Mucosa of descending colon (tissue), 3 donors: ENCODE results near the gene STAMBP. TPM values are rescaled to one million over a fixed set of nuclear protein-coding genes. Genes with fewer than 3 reads are reported as not detected.

Experiments used
- ATAC-seq: fragments of 200-7000 bp; cut with Tn5 transposase; one replicate; pipeline ENCODE4 v1.9.1; 2020; ENCODE audit warnings: mild to moderate bottlenecking, moderate library complexity
- DNase-seq, 3 donors: peaks; one replicate each; pipeline ENCODE4 v3.0.0-alpha.2; 2020
- H3K36me3 ChIP-seq: fragments of 200-600 bp; one replicate; pipeline ENCODE4 v1.8.0; 2021; ENCODE audit warnings: low read depth, mild to moderate bottlenecking
- H3K4me1 ChIP-seq: fragments of 200-600 bp; one replicate; pipeline ENCODE4 v1.8.0; 2021; ENCODE audit warnings: low read depth, mild to moderate bottlenecking
- H3K4me3 ChIP-seq: fragments of 200-600 bp; one replicate; pipeline ENCODE4 v1.8.0; 2021; ENCODE audit warnings: mild to moderate bottlenecking
- H3K9me3 ChIP-seq: fragments of 200-600 bp; one replicate; pipeline ENCODE4 v1.8.0; 2021; ENCODE audit warnings: mild to moderate bottlenecking
- intact Hi-C, 2 donors: fragments of 100-400 bp; cut with DNase I in 1 of 2; cut with micrococcal nuclease in 1 of 2; formaldehyde crosslinking; loops; one replicate each; pipeline versions ENCODE4 v1.11.0 to v1.11.1; 2022; cut with DNase I, micrococcal nuclease
- total RNA-seq, 3 donors: library from RNA; stranded (reverse); fragmentation: NEBNext Ultra II Directional in 2 of 3; extraction: Animal tissue kit (Norgen Biotek cat#: 25700) in 2 of 3; gene quantifications; one replicate each; pipeline versions ENCODE4 v1.2.1 to v1.2.4, GENCODE V29; 2021 to 2023
- TF ChIP-seq, protein P1 (sequence below): fragments of 200-600 bp; IDR thresholded peaks from one replicate; pipeline ENCODE4 v1.8.0; 2022; ENCODE audit warnings: antibody characterized with exemption, mild to moderate bottlenecking
- donor health status: DM: no; HTN: no; CAD: no; lungs with moderate emphysema.
- donor health status: DM: no; HTN: no; CAD: no.
- donor health status: DM: no; HTN: yes; CAD: no.

Gene STAMBP
- total RNA-seq, 3 donors from 2014 or later, result 38.9 to 47.0 (median 42.5) TPM

DNA sequence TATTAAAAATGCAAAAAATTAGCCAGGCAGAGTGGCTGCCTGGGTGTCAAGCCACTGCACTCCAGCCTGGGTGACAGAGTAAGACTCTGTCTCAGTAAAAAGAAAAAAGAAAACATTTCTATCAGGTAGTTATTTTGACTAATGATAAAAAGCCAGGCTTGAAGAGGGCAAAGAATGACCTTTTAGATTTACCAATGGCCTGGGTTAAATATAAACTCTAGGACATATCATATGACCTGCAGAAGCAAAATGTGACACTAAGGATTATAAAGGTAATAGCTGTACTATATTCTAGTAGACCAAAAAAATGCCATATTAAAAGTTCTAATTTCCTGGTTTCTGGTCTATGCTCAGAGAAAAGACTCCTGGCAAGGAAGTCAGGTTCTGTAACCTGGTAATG lies 16.1 kb upstream of the STAMBP start:
- no peaks in the 10 kb centered on the region for H3K9me3 ChIP-seq
- ATAC-seq (no peak), DNase-seq (no peak)
- H3K4me1 ChIP-seq, result no peaks in the 10 kb centered on the region
- no peak overlapping the region for H3K4me3 ChIP-seq
- intact Hi-C loops, result no loop called here
- H3K36me3 ChIP-seq, result no peaks in the 10 kb centered on the region
- TF ChIP-seq, protein P1, sequence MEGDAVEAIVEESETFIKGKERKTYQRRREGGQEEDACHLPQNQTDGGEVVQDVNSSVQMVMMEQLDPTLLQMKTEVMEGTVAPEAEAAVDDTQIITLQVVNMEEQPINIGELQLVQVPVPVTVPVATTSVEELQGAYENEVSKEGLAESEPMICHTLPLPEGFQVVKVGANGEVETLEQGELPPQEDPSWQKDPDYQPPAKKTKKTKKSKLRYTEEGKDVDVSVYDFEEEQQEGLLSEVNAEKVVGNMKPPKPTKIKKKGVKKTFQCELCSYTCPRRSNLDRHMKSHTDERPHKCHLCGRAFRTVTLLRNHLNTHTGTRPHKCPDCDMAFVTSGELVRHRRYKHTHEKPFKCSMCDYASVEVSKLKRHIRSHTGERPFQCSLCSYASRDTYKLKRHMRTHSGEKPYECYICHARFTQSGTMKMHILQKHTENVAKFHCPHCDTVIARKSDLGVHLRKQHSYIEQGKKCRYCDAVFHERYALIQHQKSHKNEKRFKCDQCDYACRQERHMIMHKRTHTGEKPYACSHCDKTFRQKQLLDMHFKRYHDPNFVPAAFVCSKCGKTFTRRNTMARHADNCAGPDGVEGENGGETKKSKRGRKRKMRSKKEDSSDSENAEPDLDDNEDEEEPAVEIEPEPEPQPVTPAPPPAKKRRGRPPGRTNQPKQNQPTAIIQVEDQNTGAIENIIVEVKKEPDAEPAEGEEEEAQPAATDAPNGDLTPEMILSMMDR, result no peak

- Histone ChIP-seq H3K9me3 (no peaks in the 10 kb centered on the region), H3K4me3 (no peak overlapping the region), H3K36me3 (no peaks in the 10 kb centered on the region), H3K4me1 (no peaks in the 10 kb centered on the region)
- intact Hi-C loops, result no loop called here
- ATAC-seq (no peak), DNase-seq (no peak)
- TF ChIP-seq, protein P1, result no peak
Measured at GRCh38 chr2:73818296-73818695, 10.5 kb upstream of the STAMBP start.

DNA sequence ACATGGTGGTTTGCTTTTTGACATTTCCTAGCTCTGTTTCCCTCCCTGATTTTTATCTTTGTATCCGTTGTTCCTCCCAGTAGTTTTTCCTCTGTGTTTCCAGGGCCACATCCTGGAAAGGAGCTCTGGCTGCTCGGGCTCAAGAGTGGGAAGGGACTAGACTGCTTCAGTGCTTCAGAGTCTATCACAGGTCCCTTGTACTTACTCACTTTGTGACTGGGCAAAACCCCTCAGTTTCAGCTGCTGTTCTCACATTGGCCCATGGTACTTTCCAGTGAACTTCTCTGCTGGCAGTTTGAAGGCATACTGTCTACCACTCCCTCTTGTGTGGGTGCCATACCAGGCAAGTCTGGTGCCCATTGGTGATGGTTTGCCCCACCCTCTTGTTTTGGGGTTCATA lies 7.5 kb upstream of the STAMBP start:
- ATAC-seq (no peak), DNase-seq (no peak)
- intact Hi-C loops, result no loop called here
- no peaks in the 10 kb centered on the region for H3K9me3 ChIP-seq
- peaks cover 4% of the 10 kb centered on the region for H3K4me1 ChIP-seq
- H3K36me3 ChIP-seq, result no peaks in the 10 kb centered on the region
- TF ChIP-seq, protein P1, result no peak
- no peak overlapping the region for H3K4me3 ChIP-seq

- TF ChIP-seq, protein P1, result no peak
- no peaks in the 10 kb centered on the region for H3K9me3 ChIP-seq
- no peak for ATAC-seq
- H3K4me3 ChIP-seq, result no peak overlapping the region
- H3K4me1 ChIP-seq, result peaks cover 4% of the 10 kb centered on the region
- H3K36me3 ChIP-seq, result no peaks in the 10 kb centered on the region
- DNase-seq, result no peak
- intact Hi-C loops, result no loop called here
Measured at GRCh38 chr2:73821669-73822068, 7.1 kb upstream of the STAMBP start.

GRCh38 chr2:73822276-73822675 lies 6.5 kb upstream of the STAMBP start:
- no peaks in the 10 kb centered on the region for H3K9me3 ChIP-seq
- H3K4me1 ChIP-seq, result peaks cover 4% of the 10 kb centered on the region
- TF ChIP-seq, protein P1, result no peak
- H3K4me3 ChIP-seq, result no peak overlapping the region
- ATAC-seq (no peak), DNase-seq (no peak)
- intact Hi-C loops, result no loop called here
- no peaks in the 10 kb centered on the region for H3K36me3 ChIP-seq

- no peaks in the 10 kb centered on the region for H3K9me3 ChIP-seq
- H3K4me1 ChIP-seq, result peaks cover 4% of the 10 kb centered on the region
- DNase-seq (no peak), ATAC-seq (no peak)
- intact Hi-C loops, result no loop called here
- H3K4me3 ChIP-seq, result no peak overlapping the region
- TF ChIP-seq, protein P1, result no peak
- H3K36me3 ChIP-seq, result no peaks in the 10 kb centered on the region
Measured at GRCh38 chr2:73822991-73823390, 5.8 kb upstream of the STAMBP start.
